Endothelial cell of umbilical vein (primary cell): ENCODE measurements around the gene ZNF174. TPM values are rescaled to one million over a fixed set of nuclear protein-coding genes. Genes with fewer than 3 reads are reported as not detected.

Source experiments
- BruUV-seq: library from RNA; stranded (reverse); fragments of 400-500 nt; replicated peaks from 2 replicates; lab custom pipeline; 2021; lab: Mats Ljungman, UMichigan
- CTCF ChIA-PET: fragments of 300-600, 350-600 bp; sonication (Branson Sonifier 250); formaldehyde crosslinking; loops from one replicate; lab custom pipeline; 2021; ENCODE audit warnings: antibody characterized with exemption, inconsistent platforms; lab: Charles Lee
- POLR2A ChIA-PET: fragments of 300-600, 350-600 bp; sonication (Branson Sonifier 250); formaldehyde crosslinking; loops from one replicate; lab custom pipeline; 2021; ENCODE audit warnings: antibody characterized with exemption, inconsistent platforms; lab: Charles Lee
- DNase-seq: peaks from one replicate; pipeline ENCODE4 v3.0.0-alpha.2; 2011; ENCODE audit warnings: low read depth, low spot score
- FAIRE-seq: peaks from 2 replicates; lab custom pipeline; 2011; peaks lifted over from hg19 to GRCh38; lab: Jason Lieb, UNC
- H2AFZ ChIP-seq: 2 replicates; pipeline ENCODE4 v1.6.0; 2012; ENCODE audit warnings: low read depth, low read length, control low read depth, inconsistent platforms
- H3K27ac ChIP-seq: 2 replicates; pipeline ENCODE4 v1.5.1; 2011; ENCODE audit warnings: low read depth, mild to moderate bottlenecking, control low read depth, low read length, moderate library complexity; ENCODE audit not compliant: insufficient read depth
- H3K27me3 ChIP-seq, 2 experiments: 2 replicates each; pipeline versions ENCODE4 v1.6.0 to v1.6.1; 2011; ENCODE audit warnings: low read length in 2 of 2, mixed read lengths in 1 of 2; ENCODE audit not compliant: control insufficient read depth in 2 of 2, insufficient read depth in 2 of 2
- H3K36me3 ChIP-seq, 2 experiments: 2 replicates in 1 of 2; 3 replicates in 1 of 2; pipeline ENCODE4 v1.5.1; 2011; ENCODE audit warnings: low read length in 2 of 2, mild to moderate bottlenecking in 1 of 2, moderate library complexity in 1 of 2; ENCODE audit not compliant: control insufficient read depth in 2 of 2, insufficient read depth in 2 of 2; ENCODE audit errors: extremely low read depth in 1 of 2
- H3K4me1 ChIP-seq: 3 replicates; pipeline ENCODE4 v1.5.1; 2011; ENCODE audit warnings: mild to moderate bottlenecking, low read length; ENCODE audit not compliant: control insufficient read depth, insufficient read depth; ENCODE audit errors: extremely low read depth
- H3K4me2 ChIP-seq: 2 replicates; pipeline ENCODE4 v1.6.1; 2011; ENCODE audit warnings: low read length, control low read depth, mixed read lengths; ENCODE audit not compliant: insufficient read depth
- H3K4me3 ChIP-seq, 3 experiments: fragments of 200-600 bp in 1 of 3; sonication (generic), shearing (Covaris generic) in 1 of 3; replicated peaks in 1 of 3; 2 replicates each; pipeline ENCODE4 v1.5.1; 2011 to 2016; ENCODE audit warnings: control low read depth in 3 of 3, low read length in 3 of 3, mild to moderate bottlenecking in 2 of 3, inconsistent platforms in 1 of 3, low read depth in 1 of 3, moderate library complexity in 1 of 3; ENCODE audit not compliant: insufficient read depth in 1 of 3
- H3K79me2 ChIP-seq: 2 replicates; pipeline ENCODE4 v1.6.0; 2012; ENCODE audit warnings: low read length, inconsistent platforms; ENCODE audit not compliant: control insufficient read depth, insufficient read depth
- H3K9ac ChIP-seq: replicated peaks from 2 replicates; pipeline ENCODE3; 2011; ENCODE audit warnings: low read length, control low read depth; ENCODE audit not compliant: insufficient read depth; ENCODE audit errors: extremely low read depth
- H3K9me1 ChIP-seq: replicated peaks from 3 replicates; pipeline ENCODE4 v1.6.0; 2011; ENCODE audit warnings: mild to moderate bottlenecking, low read length; ENCODE audit not compliant: control insufficient read depth, insufficient read depth; ENCODE audit errors: extremely low read depth
- H3K9me3 ChIP-seq: replicated peaks from 2 replicates; pipeline ENCODE4 v1.5.1; 2012; ENCODE audit warnings: low read length, inconsistent platforms; ENCODE audit not compliant: control insufficient read depth, insufficient read depth
- H4K20me1 ChIP-seq: replicated peaks from 2 replicates; pipeline ENCODE3; 2011; ENCODE audit warnings: mild to moderate bottlenecking, low read length; ENCODE audit not compliant: control insufficient read depth, insufficient read depth; ENCODE audit errors: extremely low read depth
- CTCF ChIP-seq, 2 donors: IDR thresholded peaks; 1 replicate in 1 of 2; 2 replicates in 1 of 2; pipeline ENCODE4 v1.5.1; 2011; ENCODE audit warnings: low read length in 2 of 2, mild to moderate bottlenecking in 2 of 2, moderate library complexity in 2 of 2, control low read depth in 1 of 2, inconsistent platforms in 1 of 2, low read depth in 1 of 2; ENCODE audit not compliant: insufficient read depth in 1 of 2; ENCODE audit errors: extremely low read depth in 1 of 2
- EZH2 ChIP-seq: IDR thresholded peaks from 2 replicates; pipeline ENCODE4 v1.6.1; 2012; ENCODE audit warnings: borderline replicate concordance, low read depth, mild to moderate bottlenecking, moderate library complexity, low read length, inconsistent platforms; ENCODE audit not compliant: severe bottlenecking
- FOS ChIP-seq: IDR thresholded peaks from 2 replicates; pipeline ENCODE4 v1.6.1; 2011; ENCODE audit warnings: mild to moderate bottlenecking, low read length, moderate library complexity, borderline replicate concordance; ENCODE audit not compliant: insufficient read depth
- GATA2 ChIP-seq: IDR thresholded peaks from 2 replicates; pipeline ENCODE4 v1.7.0; 2011; ENCODE audit warnings: low read depth, mild to moderate bottlenecking, moderate library complexity, mixed read lengths, low read length; ENCODE audit not compliant: insufficient read length, insufficient read depth
- JUN ChIP-seq: IDR thresholded peaks from 2 replicates; pipeline ENCODE4 v1.6.1; 2011; ENCODE audit warnings: borderline replicate concordance, low read depth; ENCODE audit not compliant: insufficient read length, insufficient read depth
- MAX ChIP-seq: IDR thresholded peaks from 2 replicates; pipeline ENCODE4 v1.6.1; 2011; ENCODE audit not compliant: insufficient read depth, insufficient read length
- MYC ChIP-seq: IDR thresholded peaks from one replicate; pipeline ENCODE4 v1.6.1; 2011; ENCODE audit warnings: mild to moderate bottlenecking, low read depth, low read length
- POLR2A ChIP-seq: IDR thresholded peaks from 2 replicates; pipeline ENCODE4 v1.6.1; 2012; ENCODE audit warnings: low read depth, mild to moderate bottlenecking, control low read depth, low read length
- POLR2AphosphoS5 ChIP-seq: IDR thresholded peaks from 2 replicates; pipeline ENCODE4 v1.6.1; 2012; ENCODE audit warnings: low read depth, mild to moderate bottlenecking, control low read depth, low read length, moderate library complexity; ENCODE audit not compliant: insufficient read depth
- dilution Hi-C: fragments of 300-500 bp; cut with MboI; formaldehyde crosslinking; loops from one replicate; pipeline ENCODE4 v1.15.0; 2019; ENCODE audit warnings: low sequenced_read_pairs; ENCODE audit not compliant: extremely low pct_ligation_motif_present
- intact Hi-C: fragments of 100-400 bp; cut with micrococcal nuclease; formaldehyde crosslinking; loops from one replicate; pipeline ENCODE4 v1.10.0; 2022
- polyA plus RNA-seq, 4 experiments: library from polyadenylated mRNA; depleted of rRNA in 3 of 4; stranded (reverse) in 3 of 4; unstranded in 1 of 4; fragments of >200 nt; gene quantifications; 2 replicates each; pipeline versions ENCODE4 v1.2.1 to v1.2.3, GENCODE V29; 2011 to 2012; ENCODE audit warnings: missing spikeins in 1 of 4
- total RNA-seq: library from RNA; stranded (reverse); gene quantifications from 2 replicates; pipeline ENCODE4 v1.2.3, GENCODE V29; 2021

ZNF174 gene
- total and polyA plus RNA-seq, 2 donors (not counting 3 experiments of a cell fraction or from before 2014, with no cell fraction given), result 7.1 to 9.1 TPM

- DNase-seq, result no peak
- Histone ChIP-seq H3K4me1 (peaks cover 36% of the 10 kb centered on the region), H3K36me3 (no peaks in the 10 kb centered on the region), H3K27me3 (no peaks in the 10 kb centered on the region), H2AFZ (no peak overlapping the region), H4K20me1 (peaks cover 2% of the 10 kb centered on the region), H3K4me2 (no peak overlapping the region), H3K4me3 (no peak overlapping the region), H3K27ac (no peak overlapping the region), H3K9me1 (no peaks in the 10 kb centered on the region), H3K79me2 (peaks cover 16% of the 10 kb centered on the region), H3K9ac (no peak overlapping the region), H3K9me3 (no peaks in the 10 kb centered on the region)
- dilution Hi-C loops (no loop called here), intact Hi-C loops (loop anchor here (5.0 kb wide), 1 partner anchor 272 kb away; no protein-coding TSS in a partner anchor)
- CTCF ChIA-PET, result interaction anchor here (0.8 kb wide), 1 partner anchor 54 kb away, joined by 4 read pairs; the partner anchor contains the start of genes ZNF174 and ZSCAN32
- no peak for TF ChIP-seq MAX
- no peak for TF ChIP-seq GATA2
- no peak for TF ChIP-seq CTCF (IDR thresholded peaks at IDR 0.05; ENCODE audit: extremely low read depth in 1 of 2, insufficient read depth in 1 of 2, low read depth in 1 of 2, low read length in 2 of 2)
- no peak for TF ChIP-seq JUN
- no peak for TF ChIP-seq POLR2AphosphoS5
- TF ChIP-seq POLR2A, result no peak
- no peak for TF ChIP-seq MYC
- TF ChIP-seq EZH2, result no peak
- TF ChIP-seq FOS, result no peak
- no TSS peak for BruUV-seq
- POLR2A ChIA-PET, result no interaction called here
- FAIRE-seq, result no peak
Observed at GRCh38 chr16:3454631-3455147, 53.7 kb downstream of the ZNF174 start.
